CD4-positive, alpha-beta T cell treated with Interleukin-4 for 1 hour (primary cell): ENCODE results near the gene ADORA2B.

ENCODE experiments used
- DNase-seq, 2 donors: peaks; one replicate each; pipeline ENCODE4 v3.0.0-alpha.2; 2020 to 2022

Gene ADORA2B

DNA sequence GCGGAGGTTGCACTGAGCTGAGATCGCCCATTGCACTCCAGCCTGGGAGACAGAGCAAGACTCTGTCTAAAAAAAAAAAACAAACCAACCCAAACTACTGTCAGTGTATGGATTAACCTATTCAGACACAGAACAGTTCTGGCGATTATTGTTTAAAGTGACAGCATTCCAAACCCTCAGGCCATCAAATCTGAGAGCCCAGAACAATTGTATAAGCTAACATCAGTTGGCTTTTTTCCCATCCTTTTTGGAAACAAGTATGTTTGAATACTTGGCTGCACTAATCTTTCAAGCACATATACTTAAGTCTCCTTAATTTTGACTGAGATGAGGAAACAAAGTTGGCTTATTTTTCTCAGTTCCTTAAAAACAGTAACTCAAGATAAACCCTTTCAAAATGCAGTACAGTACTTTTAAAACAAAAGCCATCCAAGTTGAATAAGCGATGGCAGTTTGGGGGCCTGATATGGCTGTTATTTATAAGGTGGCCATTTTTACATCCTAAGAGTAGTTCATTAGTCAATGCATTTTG is 53.2 kb downstream of the ADORA2B start:
- DNase-seq, result no peak

GRCh38 chr17:15999141-15999973 is 54.4 kb downstream of the ADORA2B start, which contains the start of the genes TTC19 and ZSWIM7:
Gene TTC19, plus strand, starts transcription at chr17:15999824. Its CDS starts 25 bp downstream, at chr17:15999849.
Gene ZSWIM7, minus strand, starts transcription at chr17:15999704. Its CDS starts 110 bp downstream, at chr17:15999594.
- DNase-seq, result peak; percentile 92

DNA sequence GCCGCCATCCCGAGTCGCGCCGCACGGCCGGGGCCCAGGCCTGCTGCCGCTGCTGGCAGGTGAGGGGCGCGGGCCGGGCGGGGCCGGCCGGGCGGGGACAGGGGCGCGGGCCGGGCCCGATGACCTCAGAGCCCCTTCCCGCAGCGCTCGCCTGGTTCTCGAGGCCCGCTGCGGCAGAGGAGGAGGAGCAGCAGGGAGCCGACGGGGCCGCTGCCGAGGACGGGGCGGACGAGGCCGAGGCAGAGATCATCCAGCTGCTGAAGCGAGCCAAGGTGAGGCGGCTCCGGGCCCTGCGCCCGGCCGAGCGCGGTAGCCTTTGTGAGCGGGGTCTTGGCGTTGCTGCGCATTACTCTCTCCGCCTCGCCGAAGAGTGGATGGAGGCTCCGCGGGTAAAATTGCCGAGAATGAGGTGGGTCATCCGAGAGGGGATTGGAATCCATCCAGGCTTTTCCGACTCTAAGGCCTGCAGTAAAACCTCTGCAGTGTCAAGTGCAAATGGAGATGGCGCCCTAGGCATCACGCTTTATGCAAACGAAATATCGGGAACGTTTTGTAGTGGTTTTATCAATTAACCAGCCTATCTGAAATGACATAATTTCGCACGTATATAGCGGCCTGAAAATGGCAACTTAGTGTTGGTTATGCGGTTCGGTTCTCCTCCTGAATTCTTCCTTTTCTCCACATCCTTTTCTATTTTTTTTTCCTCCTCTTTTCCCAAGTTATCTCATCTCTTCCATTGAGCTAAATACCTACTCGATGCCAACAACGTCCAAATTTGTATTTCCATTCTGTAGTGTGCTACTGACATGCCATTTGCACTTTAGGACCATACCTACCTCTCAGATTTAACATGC is 55.3 kb downstream of the ADORA2B start:
- DNase-seq, result peak in 1 of 2 donors; percentile 32

GRCh38 chr17:16001226-16001897 is 56.4 kb downstream of the ADORA2B start:
- no peak for DNase-seq

DNA sequence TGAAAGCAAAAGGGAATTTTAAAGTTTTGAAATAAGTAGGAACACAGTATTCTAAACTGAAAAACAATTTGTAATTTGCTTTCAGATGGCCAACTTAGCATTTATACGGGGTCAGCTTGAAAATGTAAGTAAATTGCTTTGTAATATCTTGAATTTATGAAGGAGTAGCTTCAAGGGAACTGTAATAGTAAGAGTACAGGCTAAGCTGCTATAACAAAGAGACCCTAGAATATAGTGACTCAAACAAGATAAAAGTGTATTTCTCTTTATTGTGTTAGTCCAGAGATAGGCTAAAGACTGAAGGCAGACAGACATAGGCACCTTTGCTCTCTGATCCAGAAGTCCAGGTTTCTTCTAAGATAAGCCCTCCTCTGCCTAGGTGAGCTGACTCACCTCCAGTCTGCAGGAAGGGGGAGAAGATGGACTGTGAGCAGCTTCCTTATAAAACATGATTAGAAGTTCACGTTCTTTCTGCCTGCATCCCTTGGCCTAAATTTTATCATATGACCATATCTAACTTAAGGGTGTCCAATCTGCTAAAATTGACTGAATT is 57.9 kb downstream of the ADORA2B start:
- no peak for DNase-seq

GRCh38 chr17:16003841-16004240 is 58.9 kb downstream of the ADORA2B start:
- DNase-seq, result no peak

GRCh38 chr17:16005636-16006035 is 60.7 kb downstream of the ADORA2B start:
- no peak for DNase-seq

DNA sequence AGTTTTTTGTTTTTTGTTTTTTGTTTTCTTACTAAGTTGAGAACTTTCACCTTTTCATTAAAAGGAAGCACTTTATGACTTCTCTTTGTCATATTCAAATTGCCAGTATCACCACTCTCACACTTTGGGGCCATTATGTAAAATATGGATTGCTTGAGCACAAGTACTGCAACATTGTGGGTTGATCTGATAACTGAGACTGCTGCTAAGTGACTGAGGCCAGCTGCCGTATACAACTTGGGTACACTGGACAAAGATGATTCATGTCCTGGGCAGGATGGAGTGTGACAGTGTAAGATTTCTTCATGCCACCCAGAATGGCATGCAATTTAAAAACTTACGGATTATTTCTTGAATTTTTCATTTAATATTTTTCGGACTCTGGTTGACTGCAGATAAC is 62.5 kb downstream of the ADORA2B start:
- no peak for DNase-seq

DNA sequence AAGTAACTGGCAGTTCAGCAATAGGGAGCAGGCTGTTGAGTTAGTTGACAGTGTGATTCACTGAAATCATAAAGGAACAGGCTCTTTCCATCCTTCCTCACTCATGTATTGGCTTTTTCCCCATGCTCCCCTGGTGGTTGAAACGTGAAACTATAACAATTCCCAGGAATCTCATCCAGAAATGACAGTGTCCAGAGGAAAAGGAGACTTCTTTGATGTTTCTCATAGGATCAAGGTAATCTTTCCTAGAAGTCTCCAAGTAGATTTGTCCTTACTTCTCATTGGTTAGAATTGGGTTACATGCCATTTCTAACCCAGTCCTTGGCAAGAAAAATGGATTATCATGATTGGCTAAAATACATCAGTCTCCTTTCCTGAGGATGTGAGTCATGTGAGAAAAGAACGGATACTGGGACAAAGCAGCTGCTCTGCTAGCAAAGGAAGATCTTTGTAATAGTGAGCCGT is 69.0 kb downstream of the ADORA2B start:
- DNase-seq, result no peak

DNA sequence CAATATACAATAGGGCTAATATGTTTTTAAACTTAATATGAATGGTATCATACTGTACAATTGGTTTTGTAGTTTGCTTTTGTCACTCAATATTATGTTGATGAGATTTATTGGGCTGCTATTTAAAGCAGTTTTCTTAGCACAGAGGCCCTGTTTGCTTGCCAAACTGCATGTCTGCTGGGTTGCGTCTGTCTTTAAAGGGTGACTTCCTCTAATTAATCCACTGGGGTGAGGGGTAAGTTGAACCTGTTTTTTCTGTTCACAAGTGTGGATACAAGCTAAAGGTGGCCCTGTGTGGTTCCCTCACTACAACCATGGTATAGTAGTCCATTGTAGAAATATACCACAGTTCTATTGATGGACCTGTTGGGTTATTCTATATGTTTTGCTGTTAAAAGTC is 74.4 kb downstream of the ADORA2B start:
- no peak for DNase-seq

- DNase-seq, result no peak
These were observed 79.0 kb downstream of the ADORA2B start for GRCh38 chr17:16023881-16024280.

GRCh38 chr17:16025202-16025601 is 80.3 kb downstream of the ADORA2B start:
- no peak for DNase-seq
